BJ (cell line): ENCODE data around the gene DNAAF2. TPM values are rescaled to one million over a fixed set of nuclear protein-coding genes. Genes with fewer than 3 reads are reported as not detected.
"Not testable (repeated sequence)": the region's sequence is repeated elsewhere in the genome, so short reads cannot be mapped to it uniquely, and the experiment has no call there.

Experiments
- CTCF ChIA-PET: fragments of 350-600 bp; formaldehyde crosslinking; extraction: SDS; loops from one replicate; lab custom pipeline; 2021; ENCODE audit warnings: antibody characterized with exemption, inconsistent platforms; lab: Yijun Ruan, JAX
- POLR2A ChIA-PET: fragments of 300-600 bp; sonication (Branson Sonifier 250); formaldehyde crosslinking; extraction: SDS; loops from one replicate; lab custom pipeline; 2021; ENCODE audit warnings: antibody characterized with exemption; lab: Charles Lee
- DNase-seq: peaks from one replicate; pipeline ENCODE4 v3.0.0-alpha.2; 2011; ENCODE audit warnings: low read depth
- H3K27me3 ChIP-seq: 2 replicates; pipeline ENCODE4 v1.6.0; 2011; ENCODE audit warnings: low read length; ENCODE audit not compliant: control insufficient read depth, insufficient read depth
- H3K36me3 ChIP-seq: 2 replicates; pipeline ENCODE4 v1.5.1; 2011; ENCODE audit warnings: low read length; ENCODE audit not compliant: control insufficient read depth, insufficient read depth
- H3K4me3 ChIP-seq: 2 replicates; pipeline ENCODE4 v1.5.1; 2011; ENCODE audit warnings: low read depth, mild to moderate bottlenecking, control low read depth, low read length
- CTCF ChIP-seq: IDR thresholded peaks from 2 replicates; pipeline ENCODE4 v1.5.1; 2011; ENCODE audit warnings: low read depth, mild to moderate bottlenecking, control low read depth, inconsistent platforms, low read length, moderate library complexity; ENCODE audit not compliant: insufficient read depth
- polyA plus RNA-seq: library from polyadenylated mRNA; depleted of rRNA; stranded (reverse); fragments of >200 nt; gene quantifications from 2 replicates; pipeline ENCODE4 v1.2.3, GENCODE V29; 2011

DNAAF2 gene
- polyA plus RNA-seq, 1 experiment = 3.6 TPM

GRCh38 chr14:49621114-49621881 is 13.7 kb downstream of the DNAAF2 start:
- POLR2A ChIA-PET = interaction anchor here (0.7 to 1.6 kb wide), 4 partner anchors 13 to 232 kb away, joined by 3 to 4 read pairs (median 3); partner anchors contain the start of genes DNAAF2, LRR1 and NEMF
- Histone ChIP-seq H3K27me3 (no peaks in the 10 kb centered on the region), H3K4me3 (peak overlapping the region; percentile 95), H3K36me3 (no peaks in the 10 kb centered on the region)
- no peak for DNase-seq
- no peak for TF ChIP-seq CTCF
- CTCF ChIA-PET = interaction anchor here (0.6 to 2.9 kb wide), 5 partner anchors 9 to 163 kb away, joined by 3 to 25 read pairs (median 4); partner anchors contain the start of genes DNAAF2 and LRR1

- Histone ChIP-seq H3K4me3 (peak within 1 kb of the TSS; percentile 95), H3K36me3 (no peaks in the 10 kb centered on the region; the same call in 1 of the 2 replicates), H3K27me3 (no peaks in the 10 kb centered on the region)
- POLR2A ChIA-PET = interaction anchor here (0.6 to 1.6 kb wide), 5 partner anchors 14 to 232 kb away, joined by 3 to 21 read pairs (median 4); partner anchors contain the start of genes LRR1 and NEMF
- CTCF ChIA-PET = interaction anchor here (0.6 to 2.9 kb wide), 8 partner anchors 7 to 164 kb away, joined by 3 to 25 read pairs (median 4); partner anchors contain the start of genes DNAAF2, LRR1 and RPS29
- DNase-seq = peak; percentile 91
- peak; percentile 57 for TF ChIP-seq CTCF
Measured at GRCh38 chr14:49620182-49621113, 14.6 kb downstream of the DNAAF2 start, which contains the start of the genes MGAT2 and RPL36AL. Gene MGAT2, plus strand, starts transcription at chr14:49620799. Its CDS starts 470 bp downstream, at chr14:49621269. Gene RPL36AL, minus strand, starts transcription at chr14:49620626. Its CDS starts 1,522 bp downstream, at chr14:49619104.

GRCh38 chr14:49619730-49620129 is 15.3 kb downstream of the DNAAF2 start:
- ChIA-PET CTCF (interaction anchor here (1.0 to 2.9 kb wide), 4 partner anchors 8 to 33 kb away, joined by 4 to 25 read pairs (median 6); partner anchors contain the start of genes DNAAF2 and RPS29), POLR2A (interaction anchor here (0.6 to 1.6 kb wide), 3 partner anchors 14 to 158 kb away, joined by 4 to 21 read pairs (median 6); no protein-coding TSS in a partner anchor)
- H3K27me3 ChIP-seq = no peaks in the 10 kb centered on the region
- no peaks in the 10 kb centered on the region; the same call in 1 of the 2 replicates for H3K36me3 ChIP-seq
- no peak for TF ChIP-seq CTCF
- DNase-seq = no peak
- peak overlapping the region; percentile 95 for H3K4me3 ChIP-seq

GRCh38 chr14:49619273-49619672 is 15.8 kb downstream of the DNAAF2 start:
- DNase-seq, H3K27me3 ChIP-seq, POLR2A ChIA-PET, H3K36me3 ChIP-seq: not testable (repeated sequence)
- peak overlapping the region; percentile 95 for H3K4me3 ChIP-seq
- CTCF ChIA-PET = interaction anchor here (1.2 to 2.9 kb wide), 2 partner anchors 9 to 15 kb away, joined by 4 to 25 read pairs; partner anchors contain the start of gene DNAAF2
